Adrenal gland (tissue), 12 donors: Measurements from ENCODE around the gene WT1. TPM values are rescaled to one million over a fixed set of nuclear protein-coding genes. Genes with fewer than 3 reads are reported as not detected.

ENCODE experiments used
- DNase-seq, 7 donors: peaks; one replicate each; pipeline ENCODE4 v3.0.0-alpha.2; 2019 to 2020
- H3K27ac ChIP-seq, 5 donors: fragments of 200-600 bp; sonication (generic) in 4 of 5; 1 replicate in 3 of 5; 2 replicates in 2 of 5; pipeline versions ENCODE4 v1.5.1 to v1.8.0; 2016 to 2020; ENCODE audit warnings: mild to moderate bottlenecking in 1 of 5
- H3K27me3 ChIP-seq: fragments of 200-600 bp; 2 replicates; pipeline ENCODE4 v1.8.0; 2021
- H3K36me3 ChIP-seq, 2 donors: fragments of 200-600 bp; replicated peaks in 1 of 2; 1 replicate in 1 of 2; 2 replicates in 1 of 2; pipeline versions ENCODE4 v1.5.1 to v1.8.0; 2018 to 2022
- H3K4me1 ChIP-seq, 2 donors: fragments of 200-600 bp; replicated peaks in 1 of 2; 1 replicate in 1 of 2; 2 replicates in 1 of 2; pipeline versions ENCODE4 v1.5.1 to v1.8.0; 2018 to 2021
- H3K4me3 ChIP-seq, 4 donors: fragments of 200-600 bp; sonication (generic) in 3 of 4; one replicate each; pipeline ENCODE4 v1.5.1; 2016 to 2018
- H3K9me3 ChIP-seq, 3 donors: fragments of 200-600 bp; sonication (generic) in 1 of 3; replicated peaks in 1 of 3; 1 replicate in 2 of 3; 2 replicates in 1 of 3; pipeline versions ENCODE4 v1.5.1 to v1.8.0; 2016 to 2021
- CTCF ChIP-seq, 6 experiments: fragments of 450-650 bp in 4 of 6; fragments of 200-600 bp in 2 of 6; sonication (generic) in 1 of 6; IDR thresholded peaks; 1 replicate in 5 of 6; 2 replicates in 1 of 6; pipeline versions ENCODE4 v1.5.1 to v1.8.0; 2016 to 2021; ENCODE audit warnings: antibody characterized with exemption in 6 of 6, mild to moderate bottlenecking in 2 of 6, moderate library complexity in 1 of 6
- POLR2A ChIP-seq, 2 donors: fragments of 450-650 bp; IDR thresholded peaks; one replicate each; pipeline ENCODE4 v1.6.1; 2017; ENCODE audit warnings: antibody characterized with exemption in 2 of 2, mild to moderate bottlenecking in 2 of 2, moderate library complexity in 1 of 2
- WGBS, 4 donors: extraction: QIAGEN DNeasy Blood & Tissue Kit in 2 of 4; methylation state at CpG; one replicate each; pipeline versions ENCODE4 v1.1.5 to v1.1.7; 2013 to 2017; 5-methylcytosine and 5-hydroxymethylcytosine counted together
- intact Hi-C, 2 donors: fragments of 100-400 bp; cut with DNase I; formaldehyde crosslinking; loops; one replicate each; pipeline versions ENCODE4 v1.14.1 to v1.15.0; 2022 to 2023
- polyA plus RNA-seq, 3 donors: library from polyadenylated mRNA; stranded (reverse); fragments of 200-250 nt in 2 of 3; fragments of 350-450 nt in 1 of 3; fragmentation: Illumina TruSeq in 1 of 3; extraction: RNeasy Lipid Tissue Mini Kit (QIAGEN cat#74804) in 1 of 3; gene quantifications; one replicate each; pipeline ENCODE4 v1.2.3, GENCODE V29; 2013 to 2014
- total RNA-seq, 9 donors: library from RNA; depleted of rRNA in 4 of 9; stranded (reverse); fragments of >200 nt in 4 of 9; fragments of 120-200 nt in 1 of 9; fragmentation: NEBNext Ultra II Directional in 1 of 9; extraction: Animal tissue kit (Norgen Biotek cat#: 25700) in 1 of 9; gene quantifications; one replicate each; pipeline versions ENCODE4 v1.1.0 to v1.2.4, GENCODE V29; 2013 to 2023
- donor health status: healthy with polysubstance abuse.
- donor health status: Bipolar disorder and iron deficiency.
- donor health status: DM: yes; HTN: yes; CAD: no.
- donor health status: DM: no; HTN: no; CAD: no.
- donor health status: DM: no; HTN: no; CAD: no.
- donor health status: DM: yes; HTN: yes; CAD: no.

Gene WT1
- total and polyA plus RNA-seq, 12 donors, result 0.14 to 2.8 (median 0.39) TPM; not detected in 3

- 16 to 22% (median 20%) methylated on average over 33 to 46 of the region's 46 CpGs for WGBS, 4 donors
- Histone ChIP-seq H3K27ac (no peak overlapping the region), H3K9me3 (no peaks in the 10 kb centered on the region), H3K4me3 (no peak overlapping the region), H3K27me3 (peaks cover 81% of the 10 kb centered on the region), H3K36me3 (no peaks in the 10 kb centered on the region), H3K4me1 (peaks cover 0 to 14% of the 10 kb centered on the region in 2 donors)
- intact Hi-C loops, result no loop called here
- no peak for DNase-seq
- TF ChIP-seq POLR2A (IDR thresholded peaks at IDR 0.05) (no peak), CTCF (IDR thresholded peaks at IDR 0.05) (no peak)
Measured at GRCh38 chr11:32433101-32433913, 2.0 kb downstream of the WT1 start.

GRCh38 chr11:32432565-32432964 is 2.8 kb downstream of the WT1 start:
- peaks cover 80% of the 10 kb centered on the region for H3K27me3 ChIP-seq
- peaks cover 0 to 14% of the 10 kb centered on the region in 2 donors for H3K4me1 ChIP-seq
- H3K36me3 ChIP-seq, result no peaks in the 10 kb centered on the region
- intact Hi-C loops, result no loop called here
- no peak for DNase-seq
- no peak overlapping the region for H3K4me3 ChIP-seq
- no peak overlapping the region for H3K27ac ChIP-seq
- no peaks in the 10 kb centered on the region for H3K9me3 ChIP-seq
- WGBS, 4 donors, result 54 to 60% (median 57%) methylated on average over 8 of the region's 8 CpGs
- TF ChIP-seq CTCF (IDR thresholded peaks at IDR 0.05) (no peak), POLR2A (IDR thresholded peaks at IDR 0.05) (no peak)

- 17 to 30% (median 25%) methylated on average over 37 to 59 of the region's 59 CpGs for WGBS, 4 donors
- H3K36me3 ChIP-seq, result no peaks in the 10 kb centered on the region
- no peaks in the 10 kb centered on the region for H3K9me3 ChIP-seq
- TF ChIP-seq CTCF (IDR thresholded peaks at IDR 0.05) (no peak), POLR2A (IDR thresholded peaks at IDR 0.05) (no peak)
- no peak overlapping the region for H3K27ac ChIP-seq
- DNase-seq, result no peak
- peaks cover 0 to 14% of the 10 kb centered on the region in 2 donors for H3K4me1 ChIP-seq
- peaks cover 80% of the 10 kb centered on the region for H3K27me3 ChIP-seq
- intact Hi-C loops, result no loop called here
- H3K4me3 ChIP-seq, result no peak overlapping the region
Measured at GRCh38 chr11:32430568-32431381, 4.6 kb downstream of the WT1 start.

GRCh38 chr11:32429477-32429876 is 5.9 kb downstream of the WT1 start:
- WGBS, 4 donors, result 58 to 72% (median 65%) methylated on average over 5 of the region's 5 CpGs
- Histone ChIP-seq H3K27ac (no peak overlapping the region), H3K36me3 (no peaks in the 10 kb centered on the region), H3K27me3 (peaks cover 71% of the 10 kb centered on the region), H3K4me1 (peaks cover 0 to 6% of the 10 kb centered on the region in 2 donors), H3K9me3 (no peaks in the 10 kb centered on the region), H3K4me3 (no peak overlapping the region)
- DNase-seq, result no peak
- intact Hi-C loops, result no loop called here
- TF ChIP-seq CTCF (IDR thresholded peaks at IDR 0.05) (no peak), POLR2A (IDR thresholded peaks at IDR 0.05) (no peak)
